Measurements from ENCODE around the gene SH3GLB1. TPM values are rescaled to one million over a fixed set of nuclear protein-coding genes. Genes with fewer than 3 reads are reported as not detected.

Gene SH3GLB1
- total and polyA plus RNA-seq, 7 experiments from 2014 or later = 22.9 to 72.0 (median 44.2) TPM

GRCh38 chr1:86739648-86740509 is 35.5 kb downstream of the SH3GLB1 start:
- H3K27ac Mint-ChIP-seq = no peak overlapping the region
- intact Hi-C loops (cut with micrococcal nuclease) = loop anchor here (1.0 to 10.0 kb wide), 5 partner anchors 36 to 360 kb away; partner anchors contain the start of genes SH3GLB1 (in 2 of the 2), HS2ST1 (in 1 of the 2) and SELENOF (in 1 of the 2)
- Histone ChIP-seq H3K27me3 (ENCODE audit: control insufficient read depth in 2 of 2, insufficient read depth in 2 of 2, low read length in 2 of 2) (no peaks in the 10 kb centered on the region), H3K36me3 (ENCODE audit: control insufficient read depth in 2 of 3, insufficient read depth in 3 of 3, low read length in 3 of 3) (peaks cover 11 to 37% (median 22%) of the 10 kb centered on the region in 3 experiments), H3K27ac (ENCODE audit: low read depth, low read length) (peak overlapping the region; percentile 53), H3K9me3 (ENCODE audit: control insufficient read depth in 2 of 3, low read length in 3 of 3) (no peaks in the 10 kb centered on the region), H3K4me3 (ENCODE audit: low read length) (peak overlapping the region; percentile 15), H3K4me1 (ENCODE audit: control insufficient read depth in 2 of 2, insufficient read depth in 2 of 2, low read length in 2 of 2) (peaks cover 5 to 12% of the 10 kb centered on the region in 2 donors)
- H3K4me3 Mint-ChIP-seq = no peak overlapping the region
- H3K4me1 Mint-ChIP-seq = peaks cover 0 to 6% (median 0%) of the 10 kb centered on the region in 7 donors
- no peaks in the 10 kb centered on the region for H3K27me3 Mint-ChIP-seq
- H3K36me3 Mint-ChIP-seq = peaks cover 15 to 36% (median 22%) of the 10 kb centered on the region in 5 donors
- ATAC-seq (peak; percentile 73), DNase-seq (peak in 6 of 9 donors; percentile 4 to 39 (median 30))
- CTCF ChIA-PET = interaction anchor here (0.6 to 1.4 kb wide), 4 partner anchors 22 to 241 kb away, joined by 3 to 6 read pairs (median 3); partner anchors contain the start of gene SH3GLB1
- POLR2A ChIA-PET = interaction anchor here (2.9 kb wide), 1 partner anchor 36 kb away, joined by 20 read pairs; the partner anchor contains the start of gene SH3GLB1
- no peaks in the 10 kb centered on the region for H3K9me3 Mint-ChIP-seq

- CTCF ChIA-PET = interaction anchor here (0.6 to 1.2 kb wide), 5 partner anchors 17 to 269 kb away, joined by 3 to 4 read pairs (median 3); no protein-coding TSS in a partner anchor
- POLR2A ChIA-PET = interaction anchor here (0.6 kb wide), 1 partner anchor 38 kb away, joined by 3 read pairs; the partner anchor contains the start of gene SH3GLB1
Measured at GRCh38 chr1:86741947-86742572, 37.7 kb downstream of the SH3GLB1 start.

GRCh38 chr1:86747304-86747703 is 42.9 kb downstream of the SH3GLB1 start:
- Histone ChIP-seq H3K27ac (ENCODE audit: low read depth, low read length) (no peak overlapping the region), H3K4me1 (ENCODE audit: control insufficient read depth in 2 of 2, insufficient read depth in 2 of 2, low read length in 2 of 2) (no peaks in the 10 kb centered on the region), H3K9me3 (ENCODE audit: control insufficient read depth in 2 of 3, low read length in 3 of 3) (no peaks in the 10 kb centered on the region), H3K36me3 (ENCODE audit: control insufficient read depth in 2 of 3, insufficient read depth in 3 of 3, low read length in 3 of 3) (peaks cover 6 to 15% (median 9%) of the 10 kb centered on the region in 3 experiments), H3K4me3 (ENCODE audit: low read length) (no peak overlapping the region), H3K27me3 (ENCODE audit: control insufficient read depth in 2 of 2, insufficient read depth in 2 of 2, low read length in 2 of 2) (no peaks in the 10 kb centered on the region)
- Mint-ChIP-seq H3K9me3 (no peaks in the 10 kb centered on the region), H3K27ac (peak overlapping the region in 1 of 9 donors; percentile 26), H3K4me1 (no peaks in the 10 kb centered on the region), H3K27me3 (no peaks in the 10 kb centered on the region), H3K36me3 (peaks cover 0 to 21% (median 11%) of the 10 kb centered on the region in 5 donors), H3K4me3 (no peak overlapping the region)
- POLR2A ChIA-PET = no interaction called here
- no peak for ATAC-seq
- CTCF ChIA-PET = no interaction called here
- no peak for DNase-seq
- intact Hi-C loops (cut with micrococcal nuclease) = loop anchor here in 1 of 2 donors (10.0 kb wide), 1 partner anchor 333 kb away; no protein-coding TSS in a partner anchor

More at GRCh38 chr1:86741947-86742572, 37.7 kb downstream of the SH3GLB1 start:
- H3K4me1 Mint-ChIP-seq = peaks cover 0 to 6% (median 0%) of the 10 kb centered on the region in 7 donors
- peak overlapping the region in 1 of 10 donors; percentile 60 for H3K4me3 Mint-ChIP-seq
- ATAC-seq (no peak), DNase-seq (peak in 7 of 9 donors; percentile 12 to 43 (median 26))
- H3K36me3 ChIP-seq (ENCODE audit: control insufficient read depth in 2 of 3, insufficient read depth in 3 of 3, low read length in 3 of 3) = peaks cover 6 to 16% (median 10%) of the 10 kb centered on the region in 3 experiments
- peaks cover 5 to 12% of the 10 kb centered on the region in 2 donors for H3K4me1 ChIP-seq (ENCODE audit: control insufficient read depth in 2 of 2, insufficient read depth in 2 of 2, low read length in 2 of 2)
- no peaks in the 10 kb centered on the region for H3K9me3 ChIP-seq (ENCODE audit: control insufficient read depth in 2 of 3, low read length in 3 of 3)
- no peaks in the 10 kb centered on the region for H3K27me3 Mint-ChIP-seq
- H3K4me3 ChIP-seq (ENCODE audit: low read length) = no peak overlapping the region
- peaks cover 6 to 30% (median 19%) of the 10 kb centered on the region in 5 donors for H3K36me3 Mint-ChIP-seq
- no peaks in the 10 kb centered on the region for H3K27me3 ChIP-seq (ENCODE audit: control insufficient read depth in 2 of 2, insufficient read depth in 2 of 2, low read length in 2 of 2)
- no peak overlapping the region for H3K27ac Mint-ChIP-seq
- no peak overlapping the region for H3K27ac ChIP-seq (ENCODE audit: low read depth, low read length)
- intact Hi-C loops (cut with micrococcal nuclease) = loop anchor here (1.0 to 10.0 kb wide), 7 partner anchors 13 to 362 kb away; no protein-coding TSS in a partner anchor
- H3K9me3 Mint-ChIP-seq = no peaks in the 10 kb centered on the region

GRCh38 chr1:86748622-86749373 is 44.4 kb downstream of the SH3GLB1 start:
- Mint-ChIP-seq H3K9me3 (no peaks in the 10 kb centered on the region), H3K4me1 (no peaks in the 10 kb centered on the region), H3K36me3 (peaks cover 0 to 21% (median 11%) of the 10 kb centered on the region in 5 donors), H3K4me3 (no peak overlapping the region), H3K27ac (peak overlapping the region in 1 of 9 donors; percentile 28), H3K27me3 (peaks cover 0 to 8% (median 0%) of the 10 kb centered on the region in 5 donors)
- Histone ChIP-seq H3K27ac (ENCODE audit: low read depth, low read length) (no peak overlapping the region), H3K9me3 (ENCODE audit: control insufficient read depth in 2 of 3, low read length in 3 of 3) (no peaks in the 10 kb centered on the region), H3K36me3 (ENCODE audit: control insufficient read depth in 2 of 3, insufficient read depth in 3 of 3, low read length in 3 of 3) (peaks cover 0 to 7% (median 6%) of the 10 kb centered on the region in 3 experiments), H3K27me3 (ENCODE audit: control insufficient read depth in 2 of 2, insufficient read depth in 2 of 2, low read length in 2 of 2) (no peaks in the 10 kb centered on the region), H3K4me1 (ENCODE audit: control insufficient read depth in 2 of 2, insufficient read depth in 2 of 2, low read length in 2 of 2) (no peaks in the 10 kb centered on the region), H3K4me3 (ENCODE audit: low read length) (no peak overlapping the region)
- CTCF ChIA-PET = interaction anchor here (1.6 kb wide), 1 partner anchor 45 kb away, joined by 9 read pairs; no protein-coding TSS in a partner anchor
- no peak for ATAC-seq
- no peak for DNase-seq
- intact Hi-C loops (cut with micrococcal nuclease) = loop anchor here in 1 of 2 donors (10.0 kb wide), 1 partner anchor 334 kb away; no protein-coding TSS in a partner anchor
- POLR2A ChIA-PET = no interaction called here

- H3K27ac ChIP-seq (ENCODE audit: low read depth, low read length) = no peak overlapping the region
- H3K36me3 Mint-ChIP-seq = peaks cover 0 to 11% (median 6%) of the 10 kb centered on the region in 5 donors
- H3K27me3 Mint-ChIP-seq = peaks cover 2 to 18% (median 7%) of the 10 kb centered on the region in 5 donors
- no peaks in the 10 kb centered on the region for H3K36me3 ChIP-seq (ENCODE audit: control insufficient read depth in 2 of 3, insufficient read depth in 3 of 3, low read length in 3 of 3)
- DNase-seq = no peak
- intact Hi-C loops (cut with micrococcal nuclease) = no loop called here
- no peaks in the 10 kb centered on the region for H3K4me1 ChIP-seq (ENCODE audit: control insufficient read depth in 2 of 2, insufficient read depth in 2 of 2, low read length in 2 of 2)
- no peaks in the 10 kb centered on the region for H3K9me3 Mint-ChIP-seq
- ChIA-PET POLR2A (no interaction called here), CTCF (interaction anchor here (1.6 kb wide), 1 partner anchor 46 kb away, joined by 9 read pairs; no protein-coding TSS in a partner anchor)
- no peak overlapping the region for H3K4me3 Mint-ChIP-seq
- H3K27ac Mint-ChIP-seq = no peak overlapping the region
- no peaks in the 10 kb centered on the region for H3K27me3 ChIP-seq (ENCODE audit: control insufficient read depth in 2 of 2, insufficient read depth in 2 of 2, low read length in 2 of 2)
- ATAC-seq = no peak
- H3K4me3 ChIP-seq (ENCODE audit: low read length) = no peak overlapping the region
- H3K9me3 ChIP-seq (ENCODE audit: control insufficient read depth in 2 of 3, low read length in 3 of 3) = no peaks in the 10 kb centered on the region
- H3K4me1 Mint-ChIP-seq = no peaks in the 10 kb centered on the region
Measured at GRCh38 chr1:86750076-86750475, 45.7 kb downstream of the SH3GLB1 start.
